AG04450 (cell line): ENCODE data around the gene SLC44A1. TPM values are rescaled to one million over a fixed set of nuclear protein-coding genes. Genes with fewer than 3 reads are reported as not detected.

Experiments
- CTCF ChIA-PET: fragments of 300-600, 350-600 bp; formaldehyde crosslinking; extraction: SDS; loops from one replicate; lab custom pipeline; 2022; ENCODE audit warnings: antibody characterized with exemption, inconsistent platforms; lab: Charles Lee
- POLR2A ChIA-PET: fragments of 350-600 bp; formaldehyde crosslinking; extraction: SDS; loops from one replicate; lab custom pipeline; 2021; ENCODE audit warnings: antibody characterized with exemption, inconsistent platforms; lab: Yijun Ruan, JAX
- DNase-seq: peaks from one replicate; pipeline ENCODE4 v3.0.0-alpha.2; 2011; ENCODE audit warnings: low read depth, low spot score
- H3K27ac ChIP-seq: one replicate; pipeline ENCODE4 v1.5.1; 2012; ENCODE audit warnings: low read depth, low read length, control low read depth
- H3K27me3 ChIP-seq: one replicate; pipeline ENCODE4 v1.6.0; 2012; ENCODE audit warnings: low read length; ENCODE audit not compliant: control insufficient read depth, insufficient read depth
- H3K4me3 ChIP-seq: 2 replicates; pipeline ENCODE4 v1.5.1; 2011; ENCODE audit warnings: mild to moderate bottlenecking, low read depth, low read length, control low read depth
- H3K9me3 ChIP-seq: 2 replicates; pipeline ENCODE4 v1.5.1; 2012; ENCODE audit warnings: low read length; ENCODE audit not compliant: control insufficient read depth, insufficient read depth
- CTCF ChIP-seq: IDR thresholded peaks from 2 replicates; pipeline ENCODE4 v1.5.1; 2011; ENCODE audit warnings: low read depth, low read length, control low read depth, inconsistent platforms
- polyA plus RNA-seq: library from polyadenylated mRNA; depleted of rRNA; stranded (reverse); fragments of >200 nt; gene quantifications from 2 replicates; pipeline ENCODE4 v1.2.3, GENCODE V29; 2011

SLC44A1 gene
- polyA plus RNA-seq, 1 experiment, result 15.6 TPM

GRCh38 chr9:105246656-105247173 is 2.3 kb downstream of the SLC44A1 start:
- TF ChIP-seq CTCF, result no peak
- POLR2A ChIA-PET, result no interaction called here
- no peak for DNase-seq
- CTCF ChIA-PET, result interaction anchor here (0.7 to 2.3 kb wide), 2 partner anchors 89 to 384 kb away, joined by 5 read pairs; no protein-coding TSS in a partner anchor
- no peaks in the 10 kb centered on the region; the same call in 1 of the 2 replicates for H3K9me3 ChIP-seq
- H3K27me3 ChIP-seq, result no peaks in the 10 kb centered on the region
- peak overlapping the region; percentile 8 for H3K4me3 ChIP-seq
- no peak overlapping the region for H3K27ac ChIP-seq

- Histone ChIP-seq H3K27me3 (no peaks in the 10 kb centered on the region), H3K27ac (no peak overlapping the region), H3K4me3 (no peak overlapping the region), H3K9me3 (no peaks in the 10 kb centered on the region; the same call in 1 of the 2 replicates)
- no peak for TF ChIP-seq CTCF
- CTCF ChIA-PET, result no interaction called here
- POLR2A ChIA-PET, result no interaction called here
- DNase-seq, result no peak
These were observed 4.2 kb downstream of the SLC44A1 start for GRCh38 chr9:105248691-105249090.

GRCh38 chr9:105251133-105251532 is 6.7 kb downstream of the SLC44A1 start:
- no peak overlapping the region for H3K4me3 ChIP-seq
- no peak overlapping the region for H3K27ac ChIP-seq
- DNase-seq, result no peak
- ChIA-PET POLR2A (no interaction called here), CTCF (no interaction called here)
- no peak for TF ChIP-seq CTCF
- no peaks in the 10 kb centered on the region for H3K9me3 ChIP-seq
- no peaks in the 10 kb centered on the region for H3K27me3 ChIP-seq

GRCh38 chr9:105251733-105252404 is 7.4 kb downstream of the SLC44A1 start:
- no peaks in the 10 kb centered on the region for H3K27me3 ChIP-seq
- TF ChIP-seq CTCF, result no peak
- DNase-seq, result no peak
- ChIA-PET POLR2A (no interaction called here), CTCF (no interaction called here)
- no peak overlapping the region for H3K27ac ChIP-seq
- no peak overlapping the region for H3K4me3 ChIP-seq
- no peaks in the 10 kb centered on the region for H3K9me3 ChIP-seq

GRCh38 chr9:105252405-105252756 is 7.9 kb downstream of the SLC44A1 start:
- Histone ChIP-seq H3K9me3 (no peaks in the 10 kb centered on the region), H3K27me3 (no peaks in the 10 kb centered on the region), H3K27ac (no peak overlapping the region), H3K4me3 (no peak overlapping the region)
- TF ChIP-seq CTCF, result no peak
- DNase-seq, result no peak
- POLR2A ChIA-PET, result no interaction called here
- CTCF ChIA-PET, result interaction anchor here (1.3 kb wide), 1 partner anchor 388 kb away, joined by 4 read pairs; no protein-coding TSS in a partner anchor
